HG02610 (cell line): ENCODE measurements around the gene NUP210L.

Experiments used
- ATAC-seq: cut with Tn5 transposase; IDR thresholded peaks from one replicate; pipeline ENCODE4 v1.9.1; 2021; ENCODE audit warnings: mild to moderate bottlenecking, moderate library complexity; ENCODE audit not compliant: unreplicated experiment

The NUP210L gene

GRCh38 chr1:153968000-153968363 lies 186.9 kb downstream of the NUP210L start:
- no peak for ATAC-seq

GRCh38 chr1:153967107-153967999 lies 187.5 kb downstream of the NUP210L start, which contains the start of gene CREB3L4:
CREB3L4 (plus strand) TSS chr1:153967902; CDS start chr1:153968526, 624 bp downstream.
- peak; percentile 70 for ATAC-seq

- ATAC-seq = peak; percentile 1
Measured at GRCh38 chr1:153963850-153964331, 191.0 kb downstream of the NUP210L start.

GRCh38 chr1:153963030-153963849 lies 191.6 kb downstream of the NUP210L start, which contains the start of gene SLC39A1:
SLC39A1 (minus strand) TSS chr1:153963537; CDS start chr1:153962715, 822 bp downstream.
- ATAC-seq = peak; percentile 47

GRCh38 chr1:153962088-153963029 lies 192.5 kb downstream of the NUP210L start:
- ATAC-seq = no peak

- ATAC-seq = no peak
Measured at GRCh38 chr1:153961421-153961820, 193.5 kb downstream of the NUP210L start.

GRCh38 chr1:153960206-153960605 lies 194.7 kb downstream of the NUP210L start:
- no peak for ATAC-seq

- ATAC-seq = no peak
Measured at GRCh38 chr1:153959454-153959853, 195.4 kb downstream of the NUP210L start.

GRCh38 chr1:153958961-153959260 lies 196.0 kb downstream of the NUP210L start:
- ATAC-seq = no peak

GRCh38 chr1:153958111-153958960 lies 196.5 kb downstream of the NUP210L start, which contains the start of gene CRTC2:
CRTC2 (minus strand) TSS chr1:153958612; CDS start chr1:153958497, 115 bp downstream.
- ATAC-seq = peak; percentile 64

- ATAC-seq = no peak
Measured at GRCh38 chr1:153957744-153958110, 197.1 kb downstream of the NUP210L start.

GRCh38 chr1:153956997-153957715 lies 197.7 kb downstream of the NUP210L start:
- no peak for ATAC-seq

GRCh38 chr1:153954826-153955225 lies 200.0 kb downstream of the NUP210L start:
- ATAC-seq = no peak

GRCh38 chr1:153953859-153954365 lies 201.0 kb downstream of the NUP210L start:
- no peak for ATAC-seq

GRCh38 chr1:153951801-153952200 lies 203.1 kb downstream of the NUP210L start:
- no peak for ATAC-seq

GRCh38 chr1:153951183-153951582 lies 203.7 kb downstream of the NUP210L start:
- ATAC-seq = no peak

GRCh38 chr1:153946622-153947241 lies 208.1 kb downstream of the NUP210L start, which contains the start of gene DENND4B:
DENND4B (minus strand) TSS chr1:153946718; CDS start chr1:153944374, 2,344 bp downstream.
- peak; percentile 61 for ATAC-seq
